Activated T-helper 2 cell treated with anti-CD3 and anti-CD28 coated beads, Interferon-gamma antibody, Interleukin-2, Interleukin-4, amounts not matched to agents 10 μg/mL and 5 μg/mL and 100 μg/mL, durations not matched to agents 14 hours and 24 hours and 36 hours (primary cell): ENCODE measurements around the gene DCP2. TPM values are rescaled to one million over a fixed set of nuclear protein-coding genes. Genes with fewer than 3 reads are reported as not detected.

Experiments used
- total RNA-seq: library from RNA; stranded (reverse); gene quantifications from 2 replicates; pipeline ENCODE4 v1.2.3, GENCODE V29; 2022

Gene DCP2
- total RNA-seq, 1 donor from 2014 or later: 84.1 TPM

Other genes with a start within 250 kb of the DCP2 start
- 17.4 and 21.4 TPM in 2 replicates for gene APC, start 238.9 kb upstream of the DCP2 start, total RNA-seq
- 63.0 and 66.3 TPM in 2 replicates for gene SRP19, start 115.5 kb upstream of the DCP2 start, total RNA-seq
- 83.4 and 85.6 TPM in 2 replicates for gene REEP5, start 54.6 kb upstream of the DCP2 start, total RNA-seq